Prostate gland (tissue), 2 donors: ENCODE data around the gene NRDC.

Source experiments
- CTCF ChIP-seq, 4 experiments: fragments of 200-600 bp in 2 of 4; fragments of 450-650 bp in 2 of 4; sonication (generic) in 2 of 4; IDR thresholded peaks; 1 replicate in 3 of 4; 2 replicates in 1 of 4; pipeline ENCODE4 v1.5.1; 2016 to 2019; ENCODE audit warnings: antibody characterized with exemption in 4 of 4, mild to moderate bottlenecking in 2 of 4, moderate library complexity in 2 of 4
- POLR2A ChIP-seq: fragments of 450-650 bp; IDR thresholded peaks from one replicate; pipeline ENCODE4 v1.6.1; 2016; ENCODE audit warnings: antibody characterized with exemption, mild to moderate bottlenecking
- POLR2AphosphoS5 ChIP-seq: sonication (generic); formaldehyde crosslinking; IDR thresholded peaks from one replicate; pipeline ENCODE4 v1.6.1; 2017; ENCODE audit warnings: antibody characterized with exemption

GRCh38 chr1:51784997-51785421 is 93.5 kb downstream of the NRDC start:
- TF ChIP-seq CTCF (IDR thresholded peaks at IDR 0.05), result no peak
- no peak for TF ChIP-seq POLR2A
- no peak for TF ChIP-seq POLR2AphosphoS5
